Mammary epithelial cell (primary cell): Measurements from ENCODE around the gene DCANP1.

Experiments used
- EZH2 ChIP-seq: IDR thresholded peaks from 2 replicates; pipeline ENCODE4 v1.6.1; 2012; ENCODE audit warnings: low read length, inconsistent platforms, borderline replicate concordance
- TF ChIP-seq, protein P1 (sequence below), 2 donors: IDR thresholded peaks in 1 of 2; conservative IDR thresholded peaks in 1 of 2; 2 replicates each; pipeline ENCODE4 v1.5.1; 2011 to 2012; ENCODE audit warnings: inconsistent platforms in 2 of 2, low read length in 2 of 2, mild to moderate bottlenecking in 2 of 2, control low read depth in 1 of 2, low read depth in 1 of 2; ENCODE audit not compliant: insufficient read depth in 1 of 2; ENCODE audit errors: extremely low read depth in 1 of 2

- TF ChIP-seq, protein P1, sequence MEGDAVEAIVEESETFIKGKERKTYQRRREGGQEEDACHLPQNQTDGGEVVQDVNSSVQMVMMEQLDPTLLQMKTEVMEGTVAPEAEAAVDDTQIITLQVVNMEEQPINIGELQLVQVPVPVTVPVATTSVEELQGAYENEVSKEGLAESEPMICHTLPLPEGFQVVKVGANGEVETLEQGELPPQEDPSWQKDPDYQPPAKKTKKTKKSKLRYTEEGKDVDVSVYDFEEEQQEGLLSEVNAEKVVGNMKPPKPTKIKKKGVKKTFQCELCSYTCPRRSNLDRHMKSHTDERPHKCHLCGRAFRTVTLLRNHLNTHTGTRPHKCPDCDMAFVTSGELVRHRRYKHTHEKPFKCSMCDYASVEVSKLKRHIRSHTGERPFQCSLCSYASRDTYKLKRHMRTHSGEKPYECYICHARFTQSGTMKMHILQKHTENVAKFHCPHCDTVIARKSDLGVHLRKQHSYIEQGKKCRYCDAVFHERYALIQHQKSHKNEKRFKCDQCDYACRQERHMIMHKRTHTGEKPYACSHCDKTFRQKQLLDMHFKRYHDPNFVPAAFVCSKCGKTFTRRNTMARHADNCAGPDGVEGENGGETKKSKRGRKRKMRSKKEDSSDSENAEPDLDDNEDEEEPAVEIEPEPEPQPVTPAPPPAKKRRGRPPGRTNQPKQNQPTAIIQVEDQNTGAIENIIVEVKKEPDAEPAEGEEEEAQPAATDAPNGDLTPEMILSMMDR (conservative IDR thresholded peaks at IDR 0.05 in 1 of 2, IDR thresholded peaks at IDR 0.05 in 1 of 2; ENCODE audit: extremely low read depth in 1 of 2, insufficient read depth in 1 of 2, low read depth in 1 of 2, low read length in 2 of 2): no peak
- no peak for TF ChIP-seq EZH2
Observed at GRCh38 chr5:135445306-135445985, 1.7 kb downstream of the DCANP1 start.
